ENCODE measurements around the gene NR2E1. TPM values are rescaled to one million over a fixed set of nuclear protein-coding genes. Genes with fewer than 3 reads are reported as not detected.

Gene NR2E1
- total RNA-seq, 1 experiment from 2014 or later: not detected

DNA sequence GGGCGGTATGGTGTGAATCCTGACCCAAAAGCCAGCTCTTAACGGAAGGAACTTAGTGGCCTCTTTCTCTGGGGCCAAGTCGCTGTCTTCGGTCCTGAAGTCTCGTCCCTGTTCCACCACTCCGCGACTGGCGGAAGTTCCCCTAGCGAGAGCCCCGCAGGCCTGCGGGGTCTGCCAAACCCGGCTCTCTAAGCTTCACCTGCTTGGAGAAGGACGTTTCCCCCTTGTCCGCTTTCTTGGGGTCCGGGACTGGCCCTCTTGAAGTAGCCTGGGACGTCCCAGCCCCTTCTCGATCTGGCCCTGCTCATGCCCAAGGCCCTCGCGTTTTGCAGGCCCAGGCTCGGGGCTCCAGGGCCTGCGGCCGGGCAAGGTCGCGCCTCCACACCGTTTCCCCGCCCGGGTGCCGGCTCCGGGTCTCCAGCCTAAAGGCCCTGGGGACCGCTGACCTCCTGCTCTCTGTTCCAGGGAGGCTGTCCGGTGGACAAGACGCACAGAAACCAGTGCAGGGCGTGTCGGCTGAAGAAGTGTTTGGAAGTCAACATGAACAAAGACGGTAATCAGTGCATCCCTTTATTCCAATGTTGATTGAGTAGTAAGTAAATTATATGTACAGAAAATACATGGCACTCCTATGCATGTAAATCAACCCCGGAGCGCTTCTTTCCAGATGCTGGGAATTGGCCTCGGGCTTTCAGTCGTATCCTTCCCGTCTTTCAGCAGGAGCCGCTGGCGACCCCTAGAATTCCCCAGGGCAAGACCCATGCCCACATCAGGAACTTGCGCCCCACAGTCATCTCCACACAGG, 8.8 kb downstream of the NR2E1 start:
- no peaks in the 10 kb centered on the region for H3K9me3 Mint-ChIP-seq (ENCODE audit: unreplicated experiment)
- H3K4me1 Mint-ChIP-seq (ENCODE audit: insufficient read depth, unreplicated experiment): no peaks in the 10 kb centered on the region
- ChIA-PET POLR2A (no interaction called here), CTCF (no interaction called here)
- no peaks in the 10 kb centered on the region for H3K27me3 Mint-ChIP-seq (ENCODE audit: insufficient read depth, unreplicated experiment)
- no peak for DNase-seq (ENCODE audit: unreplicated experiment)
- H3K27ac Mint-ChIP-seq (ENCODE audit: low read depth, unreplicated experiment): no peak overlapping the region
- TF ChIP-seq, protein P1, sequence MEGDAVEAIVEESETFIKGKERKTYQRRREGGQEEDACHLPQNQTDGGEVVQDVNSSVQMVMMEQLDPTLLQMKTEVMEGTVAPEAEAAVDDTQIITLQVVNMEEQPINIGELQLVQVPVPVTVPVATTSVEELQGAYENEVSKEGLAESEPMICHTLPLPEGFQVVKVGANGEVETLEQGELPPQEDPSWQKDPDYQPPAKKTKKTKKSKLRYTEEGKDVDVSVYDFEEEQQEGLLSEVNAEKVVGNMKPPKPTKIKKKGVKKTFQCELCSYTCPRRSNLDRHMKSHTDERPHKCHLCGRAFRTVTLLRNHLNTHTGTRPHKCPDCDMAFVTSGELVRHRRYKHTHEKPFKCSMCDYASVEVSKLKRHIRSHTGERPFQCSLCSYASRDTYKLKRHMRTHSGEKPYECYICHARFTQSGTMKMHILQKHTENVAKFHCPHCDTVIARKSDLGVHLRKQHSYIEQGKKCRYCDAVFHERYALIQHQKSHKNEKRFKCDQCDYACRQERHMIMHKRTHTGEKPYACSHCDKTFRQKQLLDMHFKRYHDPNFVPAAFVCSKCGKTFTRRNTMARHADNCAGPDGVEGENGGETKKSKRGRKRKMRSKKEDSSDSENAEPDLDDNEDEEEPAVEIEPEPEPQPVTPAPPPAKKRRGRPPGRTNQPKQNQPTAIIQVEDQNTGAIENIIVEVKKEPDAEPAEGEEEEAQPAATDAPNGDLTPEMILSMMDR (IDR thresholded peaks at IDR 0.05; ENCODE audit: unreplicated experiment): no peak
- H3K36me3 Mint-ChIP-seq (ENCODE audit: insufficient read depth, unreplicated experiment): no peaks in the 10 kb centered on the region
- H3K4me3 Mint-ChIP-seq (ENCODE audit: unreplicated experiment): no peak overlapping the region
- BruUV-seq (replicated peaks): no TSS peak
- intact Hi-C loops (cut with micrococcal nuclease): no loop called here

DNA sequence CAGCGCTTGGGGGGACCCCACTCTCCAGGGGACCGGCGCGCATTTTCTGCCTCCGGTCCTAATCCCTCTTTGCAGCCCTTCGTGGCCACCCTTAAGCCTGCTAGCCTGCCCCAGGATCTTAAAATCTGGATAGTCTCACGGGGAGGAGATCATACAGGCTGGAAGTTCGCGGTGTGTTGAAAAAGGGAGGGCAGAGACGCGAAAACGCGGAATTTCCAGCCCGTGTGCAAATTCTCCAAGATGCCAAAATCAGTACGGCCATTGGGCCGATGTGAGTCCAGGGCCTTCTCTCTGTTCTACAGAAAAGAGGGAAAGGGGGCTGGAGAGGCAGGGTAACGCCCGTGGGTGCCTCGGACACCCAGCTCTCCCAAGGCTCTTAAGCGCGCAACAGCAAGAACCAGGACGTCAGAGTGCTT, 9.4 kb downstream of the NR2E1 start:
- ChIA-PET CTCF (interaction anchor here (1.1 kb wide), 1 partner anchor 10 kb away, joined by 3 read pairs; no protein-coding TSS in a partner anchor), POLR2A (no interaction called here)
- no TSS peak for BruUV-seq (replicated peaks)
- H3K27ac Mint-ChIP-seq (ENCODE audit: low read depth, unreplicated experiment): no peak overlapping the region
- no peaks in the 10 kb centered on the region for H3K36me3 Mint-ChIP-seq (ENCODE audit: insufficient read depth, unreplicated experiment)
- H3K27me3 Mint-ChIP-seq (ENCODE audit: insufficient read depth, unreplicated experiment): no peaks in the 10 kb centered on the region
- H3K4me3 Mint-ChIP-seq (ENCODE audit: unreplicated experiment): no peak overlapping the region
- no peaks in the 10 kb centered on the region for H3K9me3 Mint-ChIP-seq (ENCODE audit: unreplicated experiment)
- H3K4me1 Mint-ChIP-seq (ENCODE audit: insufficient read depth, unreplicated experiment): no peaks in the 10 kb centered on the region
- intact Hi-C loops (cut with micrococcal nuclease): no loop called here
- DNase-seq (ENCODE audit: unreplicated experiment): no peak
- TF ChIP-seq, protein P1 (IDR thresholded peaks at IDR 0.05; ENCODE audit: unreplicated experiment): no peak

DNA sequence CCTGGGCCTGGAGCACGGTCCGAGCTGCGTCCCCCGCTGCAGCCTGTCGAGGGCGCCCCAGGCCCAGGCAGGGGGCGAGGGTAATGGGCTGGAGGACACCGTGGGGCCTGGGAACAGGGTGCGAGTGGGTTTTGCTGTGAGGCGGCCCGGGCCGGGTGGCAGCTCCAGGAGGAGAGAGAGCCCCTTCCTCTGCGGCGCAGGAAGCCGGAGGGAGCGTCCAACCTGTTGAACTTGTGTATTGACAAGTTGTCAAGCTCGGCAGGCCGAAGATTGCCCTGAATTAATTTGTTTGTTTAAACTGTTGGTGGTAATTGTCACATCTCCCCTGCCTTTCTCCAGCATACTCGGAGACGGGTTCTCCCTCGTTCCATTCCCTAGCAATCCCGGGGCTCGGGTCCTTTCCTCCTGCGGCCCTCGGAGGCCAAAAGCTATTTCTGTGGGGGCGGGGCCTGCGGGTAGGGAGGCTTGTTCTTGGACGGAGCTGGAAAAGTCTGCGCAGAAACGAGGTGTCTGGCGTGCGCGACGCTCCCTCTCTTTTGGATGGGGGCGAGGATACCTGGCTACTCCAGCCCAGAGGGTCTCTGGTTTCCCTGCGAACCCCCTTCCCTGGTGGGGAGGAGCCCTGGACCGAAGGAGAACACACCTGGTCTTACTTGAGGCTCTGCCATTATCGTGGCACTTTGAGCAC, 9.9 kb downstream of the NR2E1 start:
- TF ChIP-seq, protein P1 (IDR thresholded peaks at IDR 0.05; ENCODE audit: unreplicated experiment): no peak
- ChIA-PET CTCF (interaction anchor here (1.1 kb wide), 1 partner anchor 9 kb away, joined by 3 read pairs; no protein-coding TSS in a partner anchor), POLR2A (no interaction called here)
- intact Hi-C loops (cut with micrococcal nuclease): no loop called here
- Mint-ChIP-seq H3K4me1 (ENCODE audit: insufficient read depth, unreplicated experiment) (no peaks in the 10 kb centered on the region), H3K9me3 (ENCODE audit: unreplicated experiment) (no peaks in the 10 kb centered on the region), H3K36me3 (ENCODE audit: insufficient read depth, unreplicated experiment) (no peaks in the 10 kb centered on the region), H3K4me3 (ENCODE audit: unreplicated experiment) (no peak overlapping the region), H3K27ac (ENCODE audit: low read depth, unreplicated experiment) (no peak overlapping the region), H3K27me3 (ENCODE audit: insufficient read depth, unreplicated experiment) (no peaks in the 10 kb centered on the region)
- BruUV-seq (replicated peaks): no TSS peak
- no peak for DNase-seq (ENCODE audit: unreplicated experiment)

DNA sequence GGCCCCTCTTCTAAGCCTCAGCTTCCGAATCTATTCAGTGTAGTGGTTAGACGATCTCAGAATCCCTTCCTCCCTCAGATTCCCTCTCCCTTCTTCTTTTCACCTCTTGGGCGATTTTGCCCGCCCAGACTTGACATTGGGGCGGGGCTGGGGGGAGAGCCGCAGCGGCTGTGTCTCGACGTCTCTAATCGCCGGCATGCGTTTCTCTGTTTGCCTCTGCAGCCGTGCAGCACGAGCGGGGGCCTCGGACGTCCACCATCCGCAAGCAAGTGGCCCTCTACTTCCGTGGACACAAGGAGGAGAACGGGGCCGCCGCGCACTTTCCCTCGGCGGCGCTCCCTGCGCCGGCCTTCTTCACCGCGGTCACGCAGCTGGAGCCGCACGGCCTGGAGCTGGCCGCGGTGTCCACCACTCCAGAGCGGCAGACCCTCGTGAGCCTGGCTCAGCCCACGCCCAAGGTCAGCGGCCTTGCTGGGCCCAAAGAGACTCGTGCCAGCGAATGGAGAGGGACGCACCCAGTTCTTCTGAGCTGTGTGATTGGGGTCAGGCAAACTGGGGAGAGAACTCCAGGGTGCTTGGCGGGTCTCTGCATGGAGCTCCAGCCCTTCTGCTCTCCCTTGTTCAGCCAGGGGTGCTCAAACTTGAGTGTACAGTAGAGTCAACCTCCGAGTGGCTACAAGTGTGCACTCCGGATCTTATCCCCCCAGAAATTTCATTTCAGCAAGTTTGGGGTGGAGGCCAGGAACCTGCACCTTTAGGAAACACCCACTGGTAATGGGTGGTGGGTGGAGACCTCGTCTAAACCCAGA, 10.7 kb downstream of the NR2E1 start:
- TF ChIP-seq, protein P1 (IDR thresholded peaks at IDR 0.05; ENCODE audit: unreplicated experiment): no peak
- H3K27me3 Mint-ChIP-seq (ENCODE audit: insufficient read depth, unreplicated experiment): no peaks in the 10 kb centered on the region
- no peak overlapping the region for H3K4me3 Mint-ChIP-seq (ENCODE audit: unreplicated experiment)
- no TSS peak for BruUV-seq (replicated peaks)
- CTCF ChIA-PET: interaction anchor here (1.1 kb wide), 1 partner anchor 8 kb away, joined by 3 read pairs; no protein-coding TSS in a partner anchor
- POLR2A ChIA-PET: no interaction called here
- no peak overlapping the region for H3K27ac Mint-ChIP-seq (ENCODE audit: low read depth, unreplicated experiment)
- no peaks in the 10 kb centered on the region for H3K36me3 Mint-ChIP-seq (ENCODE audit: insufficient read depth, unreplicated experiment)
- no peaks in the 10 kb centered on the region for H3K4me1 Mint-ChIP-seq (ENCODE audit: insufficient read depth, unreplicated experiment)
- no peaks in the 10 kb centered on the region for H3K9me3 Mint-ChIP-seq (ENCODE audit: unreplicated experiment)
- no peak for DNase-seq (ENCODE audit: unreplicated experiment)
- intact Hi-C loops (cut with micrococcal nuclease): no loop called here

Data from MCF 10A (cell line).